IMR-90 (cell line): ENCODE results near the gene TRIP4. TPM values are rescaled to one million over a fixed set of nuclear protein-coding genes. Genes with fewer than 3 reads are reported as not detected.

ENCODE experiments used
- BHLHE40 ChIP-seq: fragments of 150-350 bp; IDR thresholded peaks from 2 replicates; pipeline ENCODE4 v1.6.1; 2016; ENCODE audit warnings: mild to moderate bottlenecking, low read depth, low read length
- MAZ ChIP-seq: IDR thresholded peaks from 2 replicates; pipeline ENCODE4 v1.6.1; 2012; ENCODE audit warnings: low read depth, mild to moderate bottlenecking, low read length, improper control_type of control experiment, moderate library complexity, borderline replicate concordance
- NFE2L2 ChIP-seq: fragments of 150-350 bp; IDR thresholded peaks from 2 replicates; pipeline ENCODE4 v1.6.1; 2016; ENCODE audit warnings: low read depth, mild to moderate bottlenecking, low read length
- RFX5 ChIP-seq: IDR thresholded peaks from 2 replicates; pipeline ENCODE4 v1.8.0; 2012; ENCODE audit warnings: low read depth, mild to moderate bottlenecking, low read length, moderate library complexity
- SMC3 ChIP-seq: fragments of 150-350 bp; IDR thresholded peaks from 2 replicates; pipeline ENCODE4 v1.6.1; 2016; ENCODE audit warnings: low read depth, mild to moderate bottlenecking, antibody characterized with exemption, low read length, moderate library complexity
- polyA plus RNA-seq, 3 experiments: library from polyadenylated mRNA; depleted of rRNA; stranded (reverse); fragments of >200 nt; gene quantifications; 2 replicates each; pipeline ENCODE4 v1.2.3, GENCODE V29; 2012; ENCODE audit warnings: low replicate concordance in 1 of 3
- total RNA-seq: library from RNA; depleted of rRNA; stranded (reverse); fragments of >200 nt; gene quantifications from 2 replicates; pipeline ENCODE4 v1.2.3, GENCODE V29; 2012

Gene TRIP4
- total and polyA plus RNA-seq, 2 of the 4 experiments (the other 2 are of a cell fraction) = 13.1 to 19.4 TPM

GRCh38 chr15:64460206-64460723 is 72.6 kb downstream of the TRIP4 start, which contains the start of gene ZNF609 (continued):
- TF ChIP-seq RFX5 (no peak; the same call in 1 of the 2 replicates), MAZ (peak; percentile 74), NFE2L2 (peak; percentile 25; the same call in 1 of the 2 replicates), SMC3 (peak; percentile 42), BHLHE40 (no peak)
